ENCODE data around the gene TCF25.

The TCF25 gene

DNA sequence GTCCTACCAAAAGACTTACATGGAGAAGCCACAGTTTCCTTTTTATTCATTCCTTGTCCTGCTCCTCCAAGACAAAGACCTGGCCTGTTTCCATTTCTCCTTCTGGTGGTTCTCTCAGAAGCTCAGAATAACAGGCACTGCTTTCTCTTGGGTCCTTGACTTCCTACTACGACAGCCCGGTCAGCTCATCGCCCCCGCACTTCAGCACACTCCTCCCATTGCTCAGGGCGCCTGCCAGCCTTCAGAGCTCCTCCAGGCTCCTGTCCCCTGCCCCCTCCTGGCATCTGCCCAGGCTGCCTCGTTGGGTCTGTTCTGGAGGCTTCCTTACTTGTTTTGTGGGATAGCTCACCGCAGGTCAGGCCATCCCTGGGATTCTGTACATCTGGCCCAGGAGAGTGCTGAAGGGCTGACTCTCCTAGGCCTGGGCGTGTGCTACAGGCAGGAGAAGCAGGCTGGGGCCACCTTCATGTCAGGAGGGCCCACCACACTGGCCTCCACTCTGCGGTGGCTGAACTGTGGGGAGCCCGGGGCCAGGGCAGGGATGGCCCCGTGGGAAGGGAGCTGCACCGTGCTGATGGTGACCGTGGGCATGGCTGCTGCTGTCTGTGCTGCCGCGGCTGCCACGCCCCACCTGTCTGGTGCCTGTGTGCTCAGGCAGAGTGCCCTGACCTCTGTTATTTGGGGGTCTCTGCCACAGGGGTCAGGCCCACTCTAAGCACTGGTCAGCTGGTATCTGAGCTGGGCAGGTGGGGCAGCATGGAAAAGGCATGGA is 17.7 kb downstream of the TCF25 start:
- DNase-seq (ENCODE audit: low spot score) = no peak
- TF ChIP-seq, protein P1, sequence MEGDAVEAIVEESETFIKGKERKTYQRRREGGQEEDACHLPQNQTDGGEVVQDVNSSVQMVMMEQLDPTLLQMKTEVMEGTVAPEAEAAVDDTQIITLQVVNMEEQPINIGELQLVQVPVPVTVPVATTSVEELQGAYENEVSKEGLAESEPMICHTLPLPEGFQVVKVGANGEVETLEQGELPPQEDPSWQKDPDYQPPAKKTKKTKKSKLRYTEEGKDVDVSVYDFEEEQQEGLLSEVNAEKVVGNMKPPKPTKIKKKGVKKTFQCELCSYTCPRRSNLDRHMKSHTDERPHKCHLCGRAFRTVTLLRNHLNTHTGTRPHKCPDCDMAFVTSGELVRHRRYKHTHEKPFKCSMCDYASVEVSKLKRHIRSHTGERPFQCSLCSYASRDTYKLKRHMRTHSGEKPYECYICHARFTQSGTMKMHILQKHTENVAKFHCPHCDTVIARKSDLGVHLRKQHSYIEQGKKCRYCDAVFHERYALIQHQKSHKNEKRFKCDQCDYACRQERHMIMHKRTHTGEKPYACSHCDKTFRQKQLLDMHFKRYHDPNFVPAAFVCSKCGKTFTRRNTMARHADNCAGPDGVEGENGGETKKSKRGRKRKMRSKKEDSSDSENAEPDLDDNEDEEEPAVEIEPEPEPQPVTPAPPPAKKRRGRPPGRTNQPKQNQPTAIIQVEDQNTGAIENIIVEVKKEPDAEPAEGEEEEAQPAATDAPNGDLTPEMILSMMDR (IDR thresholded peaks at IDR 0.05; ENCODE audit: borderline replicate concordance, control extremely low read depth, extremely low read depth, insufficient read depth, missing control alignments) = no peak
- in situ Hi-C loops (cut with MboI; ENCODE audit: low sequenced_read_pairs, unreplicated experiment) = no loop called here

DNA sequence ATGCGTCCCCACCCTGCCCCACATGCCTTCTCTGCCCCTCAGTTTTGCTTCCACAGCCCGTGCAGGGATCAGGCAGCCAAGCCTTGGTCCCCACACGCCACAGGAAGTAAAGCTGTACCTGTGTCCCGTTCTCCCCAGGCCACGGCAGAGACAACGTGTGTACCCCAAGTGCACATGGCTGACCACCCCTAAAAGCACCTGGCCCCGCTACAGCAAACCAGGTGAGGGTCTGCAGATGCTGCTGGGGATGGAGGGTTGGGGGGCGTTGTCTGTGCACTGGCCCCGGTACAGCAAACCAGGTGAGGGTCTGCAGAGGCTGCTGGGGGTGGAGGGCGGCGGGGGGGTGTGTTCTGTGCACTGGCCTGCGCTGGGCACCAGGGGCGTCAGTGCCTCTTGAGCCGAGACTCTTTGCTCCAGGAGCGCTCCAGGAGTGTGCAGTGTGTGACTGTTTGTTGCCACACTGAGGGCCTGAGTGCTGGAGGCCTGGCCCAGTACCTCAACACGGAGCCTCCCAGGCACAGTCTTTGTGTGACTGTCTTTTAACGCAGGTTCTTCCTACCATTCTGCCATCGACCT is 18.8 kb downstream of the TCF25 start:
- in situ Hi-C loops (cut with MboI; ENCODE audit: low sequenced_read_pairs, unreplicated experiment) = no loop called here
- TF ChIP-seq, protein P1 (IDR thresholded peaks at IDR 0.05; ENCODE audit: borderline replicate concordance, control extremely low read depth, extremely low read depth, insufficient read depth, missing control alignments) = no peak
- no peak for DNase-seq (ENCODE audit: low spot score)

DNA sequence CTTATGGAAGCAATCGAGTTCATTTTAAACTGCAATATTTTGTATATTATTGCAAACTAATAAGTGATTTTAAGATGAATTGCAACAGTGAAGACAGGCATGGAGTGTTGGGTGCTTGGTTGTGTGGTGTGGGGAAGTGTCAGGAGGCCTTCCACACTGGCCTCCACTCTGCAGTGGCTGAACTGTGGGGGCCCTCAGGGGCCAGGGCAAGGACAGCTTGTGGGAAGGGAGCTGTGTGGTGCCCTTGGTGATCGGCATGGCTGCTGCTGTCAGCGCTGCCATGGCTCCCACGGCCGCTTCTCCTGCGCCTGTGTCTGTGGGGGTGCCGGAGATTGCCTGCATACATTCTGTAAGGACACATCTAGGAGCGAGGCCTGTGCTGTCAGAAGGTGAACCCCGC is 19.2 kb downstream of the TCF25 start:
- TF ChIP-seq, protein P1 (IDR thresholded peaks at IDR 0.05; ENCODE audit: borderline replicate concordance, control extremely low read depth, extremely low read depth, insufficient read depth, missing control alignments) = no peak
- in situ Hi-C loops (cut with MboI; ENCODE audit: low sequenced_read_pairs, unreplicated experiment) = no loop called here
- no peak for DNase-seq (ENCODE audit: low spot score)

DNA sequence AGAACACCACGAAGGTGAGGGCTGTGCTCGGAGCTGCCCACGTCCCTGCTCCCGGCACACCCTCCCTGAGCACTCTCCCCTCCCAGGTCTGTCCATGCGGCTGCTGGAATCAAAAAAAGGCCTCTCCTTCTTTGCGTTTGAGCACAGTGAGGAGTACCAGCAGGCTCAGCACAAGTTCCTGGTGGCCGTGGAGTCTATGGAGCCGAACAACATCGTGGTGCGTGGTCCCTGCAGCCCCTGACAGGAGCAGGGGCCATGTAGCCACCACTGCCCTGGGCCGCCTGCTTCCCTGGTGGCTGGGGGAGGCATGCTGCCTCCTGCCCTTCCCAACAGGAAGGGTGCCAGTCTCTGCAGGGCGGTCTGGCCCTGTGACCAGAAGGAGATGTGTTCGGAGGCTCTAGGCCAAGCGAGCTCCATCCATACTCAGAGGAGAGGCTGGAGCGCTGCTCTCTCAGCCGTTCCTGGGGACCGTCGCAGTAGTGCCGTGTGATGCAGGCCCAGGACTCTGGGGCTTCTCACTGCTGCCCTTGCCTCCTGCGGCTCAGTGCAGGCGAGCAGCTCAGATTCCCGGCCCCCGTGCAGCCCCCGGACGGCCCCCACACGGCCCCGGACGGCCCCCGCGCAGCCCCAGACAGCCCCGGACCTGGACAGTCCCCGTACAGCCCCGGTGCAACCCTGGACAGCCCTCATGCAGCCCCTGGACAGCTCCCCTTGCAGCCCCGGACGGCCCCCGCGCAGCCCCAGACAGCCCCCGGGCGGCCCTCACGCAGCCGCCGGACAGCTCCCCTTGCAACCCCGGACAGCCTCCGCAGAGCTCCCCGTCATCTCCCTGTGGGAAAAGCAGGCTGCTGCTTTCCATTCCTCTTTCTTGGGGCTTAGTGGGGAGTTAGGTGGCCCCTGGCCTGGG is 20.5 kb downstream of the TCF25 start:
- DNase-seq (ENCODE audit: low spot score) = no peak
- in situ Hi-C loops (cut with MboI; ENCODE audit: low sequenced_read_pairs, unreplicated experiment) = no loop called here
- TF ChIP-seq, protein P1 (IDR thresholded peaks at IDR 0.05; ENCODE audit: borderline replicate concordance, control extremely low read depth, extremely low read depth, insufficient read depth, missing control alignments) = no peak

DNA sequence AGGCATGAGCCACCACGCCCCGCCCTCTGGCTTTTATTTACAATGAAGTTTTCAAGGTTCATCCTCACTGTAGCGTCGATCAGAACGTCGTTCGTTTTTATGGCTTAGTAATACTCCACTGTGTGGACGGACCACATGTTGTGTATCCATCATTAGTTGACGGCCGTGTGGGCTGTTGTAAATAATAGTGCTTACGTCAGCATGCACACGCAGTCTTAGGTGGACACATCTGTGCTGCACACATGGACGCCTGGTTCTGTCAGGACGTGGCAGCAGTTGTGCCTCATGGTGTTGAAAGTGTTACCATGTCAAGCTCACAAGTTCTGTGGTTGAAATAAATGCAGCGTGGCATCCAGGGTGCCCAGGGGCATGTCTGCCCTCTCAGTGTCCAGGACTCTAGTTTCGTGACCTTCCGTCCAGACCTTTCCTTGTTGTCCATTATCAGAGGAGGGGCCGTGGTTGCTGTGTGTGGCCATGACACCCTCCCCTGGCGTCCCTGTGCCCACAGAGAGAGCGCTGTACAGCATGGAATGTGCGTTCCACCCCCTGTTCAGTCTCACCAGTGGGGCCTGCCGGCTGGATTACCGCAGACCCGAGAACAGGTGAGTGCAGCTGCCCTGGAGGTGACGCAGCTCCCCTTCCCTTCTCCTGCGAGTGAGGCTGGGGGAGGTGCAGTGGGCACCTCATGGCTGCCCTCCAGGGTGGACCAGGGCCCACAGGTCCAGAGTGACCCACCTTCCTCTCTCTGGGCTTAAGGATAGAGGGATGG is 22.3 kb downstream of the TCF25 start:
- TF ChIP-seq, protein P1 (IDR thresholded peaks at IDR 0.05; ENCODE audit: borderline replicate concordance, control extremely low read depth, extremely low read depth, insufficient read depth, missing control alignments) = no peak
- in situ Hi-C loops (cut with MboI; ENCODE audit: low sequenced_read_pairs, unreplicated experiment) = no loop called here
- DNase-seq (ENCODE audit: low spot score) = no peak

DNA sequence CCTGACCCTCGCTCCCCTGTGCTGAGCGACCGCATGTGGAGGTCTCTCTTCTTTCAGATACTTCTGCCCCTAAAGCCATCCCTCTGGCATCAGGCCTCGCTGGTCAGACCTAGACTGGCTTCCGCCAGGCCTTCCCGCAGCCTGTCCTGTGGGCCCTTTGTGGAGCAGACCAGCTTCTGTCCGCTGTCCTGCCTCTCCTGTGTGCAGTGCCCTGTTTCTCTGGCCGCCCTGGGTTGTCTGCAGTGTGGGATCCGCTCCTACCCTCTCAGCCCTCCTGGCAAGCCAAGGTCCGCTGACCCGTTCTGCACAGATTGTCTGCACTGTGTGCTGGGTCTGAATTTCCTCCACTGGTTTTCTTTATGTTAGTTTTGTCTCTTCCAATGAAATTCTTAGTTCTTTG is 23.8 kb downstream of the TCF25 start:
- no peak for DNase-seq (ENCODE audit: low spot score)
- in situ Hi-C loops (cut with MboI; ENCODE audit: low sequenced_read_pairs, unreplicated experiment) = no loop called here
- TF ChIP-seq, protein P1 (IDR thresholded peaks at IDR 0.05; ENCODE audit: borderline replicate concordance, control extremely low read depth, extremely low read depth, insufficient read depth, missing control alignments) = no peak
